Activated CD8-positive, alpha-beta memory T cell treated with anti-CD3 and anti-CD28 coated beads for 48 hours (primary cell): ENCODE results near the gene NRP2.

Experiments used
- DNase-seq, 3 experiments: peaks; one replicate each; pipeline ENCODE4 v3.0.0-alpha.2; 2020; ENCODE audit warnings: low read depth in 2 of 3, low spot score in 2 of 3

NRP2 gene

DNA sequence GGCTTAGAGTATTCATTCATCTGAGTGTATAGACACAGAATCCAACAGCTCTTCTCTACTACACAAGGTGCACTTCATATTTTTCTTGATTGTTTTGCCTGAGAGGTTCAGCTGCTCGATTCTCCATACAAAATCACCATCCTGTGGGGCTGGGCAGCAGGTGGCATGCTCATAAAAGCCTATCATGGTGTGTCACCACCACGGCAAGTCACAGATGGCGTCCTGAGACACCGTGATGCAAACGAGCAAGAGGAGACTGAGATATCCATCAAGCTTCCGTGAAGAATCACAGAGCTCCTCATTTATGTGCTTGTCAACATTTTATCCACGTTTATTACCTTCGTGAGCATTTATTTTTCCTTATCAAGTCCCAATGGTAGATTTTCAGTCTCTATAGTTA is 22.4 kb upstream of the NRP2 start:
- no peak for DNase-seq

DNA sequence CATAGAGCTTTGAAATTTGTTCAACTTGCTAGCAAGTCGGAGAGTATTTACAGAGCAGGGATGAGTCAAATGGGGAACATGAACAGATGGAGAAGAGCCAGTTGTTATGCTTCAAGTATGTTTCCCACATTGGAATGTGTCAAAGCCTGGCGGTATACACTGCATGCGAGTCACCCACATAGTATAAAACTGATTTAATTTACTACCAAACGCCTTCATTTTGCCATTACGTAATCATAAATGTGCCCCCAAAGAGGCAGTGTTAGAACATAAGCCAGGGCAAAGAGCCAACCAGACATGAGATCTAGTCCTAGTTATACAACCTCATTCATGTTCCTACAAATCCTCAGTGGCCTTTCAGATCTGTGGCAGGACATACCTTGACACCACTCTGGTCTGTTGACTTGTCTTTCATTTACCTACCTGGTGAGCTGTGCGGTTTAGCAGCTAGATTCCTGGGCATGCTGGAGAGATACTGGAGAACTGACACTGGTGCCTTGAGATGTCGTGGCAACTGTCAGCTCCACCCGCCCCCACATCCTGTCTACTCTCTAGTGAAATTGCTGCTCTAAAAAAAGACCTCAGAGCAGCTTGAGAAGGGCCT is 21.7 kb upstream of the NRP2 start:
- no peak for DNase-seq

DNA sequence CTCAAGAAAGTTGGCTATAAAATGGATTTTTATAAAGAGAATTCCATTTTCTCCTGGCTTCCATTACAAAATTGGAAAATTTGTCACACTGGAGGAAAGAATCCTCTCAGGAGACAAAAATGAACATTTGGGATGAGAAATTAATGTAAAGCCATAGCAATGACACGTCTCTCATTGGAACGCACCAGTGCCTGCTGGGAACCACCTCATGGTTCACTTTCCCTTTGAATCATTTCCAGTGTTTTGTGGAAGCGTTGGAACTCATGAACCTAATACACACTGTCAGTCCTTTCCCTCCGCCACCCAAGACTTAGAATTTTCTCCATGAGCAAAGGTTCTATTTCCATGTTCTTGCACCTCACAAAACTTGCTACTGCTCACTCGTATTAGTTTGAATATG is 21.0 kb upstream of the NRP2 start:
- DNase-seq = no peak

DNA sequence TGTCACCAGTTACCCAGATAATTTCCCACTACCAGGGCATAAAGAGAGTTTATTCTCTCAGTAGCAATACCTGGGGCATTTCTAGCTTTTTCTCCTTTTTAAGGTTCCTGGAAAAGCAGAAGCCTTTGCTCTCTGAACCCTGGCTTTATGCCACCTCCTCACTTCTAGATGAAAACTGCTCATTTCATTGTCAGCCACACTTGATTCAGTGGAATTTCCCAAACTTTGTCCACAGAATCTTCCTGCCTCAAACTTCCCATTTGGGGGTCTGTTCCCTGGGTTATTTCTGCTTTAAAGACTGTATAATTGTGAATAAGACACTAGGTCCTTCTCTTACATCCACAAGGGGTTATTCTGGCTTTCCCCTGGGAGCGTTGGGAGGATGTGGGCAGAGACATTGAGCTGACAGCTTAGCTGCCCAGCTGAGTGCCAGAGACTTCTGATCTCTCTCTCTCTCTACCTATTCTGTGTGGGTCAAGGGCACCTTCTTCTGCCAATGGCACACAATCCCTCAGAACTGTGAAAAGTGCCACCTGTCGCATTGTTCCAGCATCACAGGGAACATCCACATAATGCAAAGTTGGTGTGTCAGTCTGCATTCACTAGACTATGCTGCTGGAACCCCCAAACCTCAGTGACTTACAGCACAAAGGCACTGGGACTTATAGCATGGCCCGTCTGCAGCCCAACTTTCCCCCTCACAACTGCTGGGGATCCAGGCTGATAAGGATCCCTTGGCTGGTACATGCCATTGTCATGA is 19.9 kb upstream of the NRP2 start:
- DNase-seq = no peak

DNA sequence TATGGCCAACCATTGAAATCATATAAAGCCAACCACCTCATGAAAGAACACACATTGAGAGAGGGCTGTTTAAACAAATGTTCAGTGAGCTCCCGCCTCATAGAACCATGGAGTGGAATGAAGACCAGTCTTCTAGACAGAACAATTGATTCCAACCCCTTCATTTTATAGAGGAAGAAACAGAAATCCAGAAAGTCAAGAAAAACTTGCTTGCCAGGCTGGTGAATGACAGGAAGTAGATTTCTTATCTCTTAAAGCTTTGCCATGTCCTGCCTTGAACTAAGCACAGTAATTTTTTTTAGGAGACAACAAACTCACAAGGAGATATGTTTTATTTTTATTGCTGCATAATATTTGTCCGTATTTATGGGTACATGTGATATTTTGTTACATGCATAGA is 16.5 kb upstream of the NRP2 start:
- DNase-seq = no peak

DNA sequence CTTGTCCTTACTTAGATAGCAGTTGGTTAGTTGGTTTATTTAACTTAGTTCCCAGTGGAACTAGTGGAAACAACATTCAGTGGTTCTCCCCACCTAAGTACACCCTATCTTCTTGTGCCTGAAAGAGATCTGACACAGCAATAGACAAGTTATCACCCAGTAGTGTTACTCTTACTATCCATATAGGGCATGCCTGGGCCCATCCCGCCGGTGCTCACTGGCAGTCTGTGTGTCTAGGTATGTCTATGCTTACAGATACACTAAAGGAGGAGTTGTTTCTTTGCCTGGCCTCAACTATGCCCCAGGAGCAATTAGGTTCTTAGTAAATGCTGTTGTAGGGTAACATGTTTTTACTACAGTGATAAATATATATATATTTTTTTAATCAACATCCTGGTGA is 12.0 kb upstream of the NRP2 start:
- DNase-seq = no peak

DNA sequence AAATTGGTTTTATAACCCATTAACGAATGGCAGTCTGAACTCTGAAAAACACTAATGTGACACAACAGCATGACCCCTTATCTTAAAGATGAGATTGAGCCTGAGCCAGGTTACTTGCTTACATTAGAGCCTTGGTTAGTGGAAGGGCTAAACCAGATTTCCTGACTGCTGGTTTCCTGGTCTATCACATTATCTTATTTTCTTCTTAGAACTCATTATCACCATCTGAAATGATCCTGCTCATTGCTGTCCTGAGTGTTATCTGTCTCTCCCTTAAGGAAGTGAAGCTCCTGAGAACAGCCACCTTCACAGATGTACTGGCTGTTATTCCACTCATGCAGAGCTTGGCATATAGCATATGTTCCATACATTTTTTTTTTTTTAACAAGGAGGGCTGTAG is 9.0 kb upstream of the NRP2 start:
- no peak for DNase-seq

DNA sequence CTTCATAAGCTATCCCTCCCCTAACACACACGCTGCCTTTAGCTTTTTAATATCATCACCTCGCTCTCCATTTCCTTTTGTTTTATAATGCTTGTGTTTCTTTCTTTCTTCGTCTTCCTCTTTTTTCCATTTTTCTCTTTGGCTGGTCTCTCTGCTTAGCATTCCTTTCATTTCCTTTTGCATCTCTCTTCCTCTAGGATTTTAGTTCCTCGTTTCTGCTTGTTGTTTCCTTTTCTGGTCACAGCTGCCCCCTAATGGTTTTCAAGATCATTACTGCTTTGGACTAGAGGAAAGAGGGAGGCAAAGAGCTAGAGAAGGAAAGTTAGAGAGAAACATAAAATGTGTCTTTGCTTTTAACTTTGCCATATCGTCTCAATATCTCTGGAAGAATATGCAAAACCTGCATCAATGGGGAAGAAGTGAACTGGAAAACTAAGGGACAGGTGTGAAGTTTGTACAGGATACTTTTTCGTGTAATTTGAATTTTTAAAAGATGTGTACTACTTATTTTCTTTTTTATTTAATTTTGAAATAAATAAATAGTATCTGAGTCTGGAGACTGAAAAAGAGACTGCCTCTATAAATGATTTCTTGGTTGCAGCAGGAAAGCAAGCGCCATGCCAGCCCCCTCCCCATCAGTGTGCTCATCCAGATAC is 6.3 kb upstream of the NRP2 start:
- no peak for DNase-seq

DNA sequence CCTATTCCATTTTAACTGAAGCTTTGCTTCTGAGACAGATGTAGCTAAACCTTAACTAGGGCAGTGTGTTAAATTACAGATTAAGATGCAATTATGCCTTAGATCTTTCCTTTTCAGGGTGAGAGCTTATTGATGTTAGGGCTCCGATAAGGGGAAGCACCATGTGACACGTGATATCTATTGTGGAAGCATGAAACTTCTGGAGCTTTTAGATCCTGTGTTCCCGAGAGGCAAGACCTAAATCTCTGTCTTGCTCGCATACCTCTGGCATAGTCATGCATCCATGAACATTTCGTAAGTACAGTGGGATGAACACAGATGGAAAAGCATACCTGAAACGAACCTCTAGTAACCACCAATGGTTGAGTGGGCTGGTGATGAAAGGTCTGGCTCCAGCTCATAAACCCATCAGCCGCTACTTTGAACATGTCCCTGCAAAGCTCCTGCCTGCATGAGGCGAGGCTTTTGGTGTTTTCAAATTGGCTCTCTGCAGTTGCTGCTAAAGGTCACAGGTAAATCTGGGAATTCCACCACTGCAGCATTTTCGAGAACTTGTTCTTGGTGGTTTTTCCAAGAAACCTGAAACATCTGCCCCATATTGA is 3.7 kb upstream of the NRP2 start:
- DNase-seq = no peak

DNA sequence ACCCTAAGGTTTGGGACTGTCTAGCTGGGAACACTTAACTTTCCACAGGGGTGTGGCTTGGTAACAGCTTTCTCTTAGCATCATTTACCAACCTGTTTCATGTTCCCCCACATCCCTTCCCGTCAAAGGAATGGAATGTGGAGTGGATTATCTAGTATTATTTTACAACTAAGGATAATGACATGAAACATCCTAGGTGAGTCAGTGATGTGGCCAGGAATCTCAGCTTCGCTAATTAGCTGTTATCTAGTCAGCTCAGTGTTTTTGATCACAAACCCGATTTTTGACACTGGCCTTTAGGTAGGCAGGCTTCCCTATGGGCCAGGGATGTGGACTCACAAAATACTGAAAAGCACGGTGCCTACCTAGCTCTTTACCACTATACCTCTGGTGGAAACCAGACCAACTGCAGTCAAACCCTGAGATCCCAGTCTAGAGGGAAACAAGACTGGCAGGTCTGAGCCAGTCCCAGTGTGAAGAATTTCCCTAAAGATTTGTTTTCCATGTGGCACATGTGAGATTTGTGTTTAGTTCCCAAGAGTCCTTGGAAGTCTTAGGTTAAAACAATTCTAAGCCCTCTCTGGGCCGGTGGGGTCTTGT is 2.8 kb upstream of the NRP2 start:
- DNase-seq = no peak

DNA sequence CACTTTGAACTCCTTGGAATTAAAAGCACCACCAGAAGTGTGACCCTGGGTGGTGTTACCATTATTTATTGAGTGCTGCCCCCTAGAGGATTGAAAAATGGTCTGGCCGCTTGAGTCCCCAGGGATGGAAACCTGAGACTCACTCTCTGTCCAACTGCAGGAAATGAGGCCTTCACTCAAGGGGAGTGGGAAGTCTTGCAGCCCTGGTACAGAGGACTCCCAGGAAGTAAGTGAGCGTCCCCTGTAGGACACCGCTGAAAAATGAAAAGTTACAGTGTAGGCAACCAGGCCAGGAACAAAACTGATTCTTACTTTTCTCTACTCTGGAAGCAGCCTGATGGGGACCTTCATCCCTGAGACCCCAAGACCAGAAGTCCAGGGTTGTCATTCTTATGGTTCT is 2.2 kb upstream of the NRP2 start:
- no peak for DNase-seq

DNA sequence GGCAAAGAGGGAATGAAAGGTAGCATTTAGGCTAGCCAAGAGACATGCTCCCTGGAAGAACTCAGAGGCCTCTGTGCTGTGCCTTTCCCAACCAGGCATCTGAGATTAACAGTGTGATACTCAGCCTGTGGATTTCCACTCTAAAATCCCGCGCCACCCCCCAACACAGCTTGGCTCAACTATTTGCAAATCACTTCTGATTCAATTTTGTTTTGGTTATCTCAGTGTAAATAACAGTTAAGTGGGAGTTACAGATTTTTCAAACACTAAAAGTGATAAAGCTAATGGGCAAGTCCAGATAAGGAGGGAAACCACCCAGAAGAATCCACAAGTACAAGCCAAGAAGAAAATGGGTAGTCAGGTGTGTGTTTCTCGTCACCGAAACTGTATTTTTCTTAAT is 1.4 kb upstream of the NRP2 start:
- no peak for DNase-seq

DNA sequence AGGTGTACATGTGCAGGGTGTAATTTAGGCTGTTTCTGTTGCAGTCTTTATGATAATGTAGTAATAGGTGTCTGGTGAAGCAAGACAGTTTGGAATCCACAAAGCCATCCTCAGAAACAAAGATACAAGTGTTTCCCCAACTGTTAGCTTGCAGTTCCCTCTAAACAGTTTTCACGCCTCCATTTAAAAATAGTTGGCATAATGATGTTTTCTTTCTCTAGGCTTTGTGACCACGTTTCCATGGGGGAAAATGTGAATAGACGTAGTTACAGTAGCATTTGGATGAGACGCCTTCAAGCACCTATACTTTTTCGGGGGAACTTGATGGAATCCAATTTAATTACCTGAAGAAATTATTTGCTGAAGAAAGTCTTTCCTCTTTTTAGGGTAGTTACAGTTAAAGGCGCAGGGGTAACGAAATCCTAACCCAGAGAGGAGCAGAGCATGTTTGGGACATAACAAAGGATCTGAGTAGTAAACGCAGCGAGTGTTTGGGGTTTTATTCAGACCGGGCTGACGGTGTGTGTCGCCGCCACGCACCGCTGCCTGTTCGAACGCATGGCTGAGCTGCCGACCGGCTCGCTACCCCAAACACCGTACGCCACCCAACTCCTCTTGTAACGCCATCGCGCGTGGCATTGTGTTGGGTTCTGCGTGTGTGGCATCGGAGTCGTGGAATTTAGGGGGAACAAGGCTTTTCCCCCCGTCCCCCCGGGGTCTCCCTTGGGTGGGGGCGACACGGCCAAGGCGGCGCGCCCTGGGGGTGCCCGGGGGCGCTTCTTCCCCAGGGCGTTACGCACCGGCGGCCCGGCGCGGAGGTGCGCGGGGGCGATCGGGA is 681 bp upstream of the NRP2 start:
- DNase-seq = no peak

DNA sequence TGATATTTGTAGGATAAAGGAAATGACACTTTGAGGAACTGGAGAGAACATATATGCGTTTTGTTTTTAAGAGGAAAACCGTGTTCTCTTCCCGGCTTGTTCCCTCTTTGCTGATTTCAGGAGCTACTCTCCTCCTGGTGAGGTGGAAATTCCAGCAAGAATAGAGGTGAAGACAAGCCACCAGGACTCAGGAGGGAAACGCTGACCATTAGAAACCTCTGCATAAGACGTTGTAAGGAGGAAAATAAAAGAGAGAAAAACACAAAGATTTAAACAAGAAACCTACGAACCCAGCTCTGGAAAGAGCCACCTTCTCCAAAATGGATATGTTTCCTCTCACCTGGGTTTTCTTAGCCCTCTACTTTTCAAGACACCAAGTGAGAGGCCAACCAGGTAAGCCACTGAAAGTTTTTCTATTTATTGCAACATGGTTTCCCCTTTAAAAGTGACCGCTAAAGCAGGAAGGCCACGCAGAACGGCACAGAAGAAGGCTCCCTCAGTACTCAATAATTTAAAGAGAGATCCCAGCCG is 735 bp downstream of the NRP2 start:
- DNase-seq = no peak

DNA sequence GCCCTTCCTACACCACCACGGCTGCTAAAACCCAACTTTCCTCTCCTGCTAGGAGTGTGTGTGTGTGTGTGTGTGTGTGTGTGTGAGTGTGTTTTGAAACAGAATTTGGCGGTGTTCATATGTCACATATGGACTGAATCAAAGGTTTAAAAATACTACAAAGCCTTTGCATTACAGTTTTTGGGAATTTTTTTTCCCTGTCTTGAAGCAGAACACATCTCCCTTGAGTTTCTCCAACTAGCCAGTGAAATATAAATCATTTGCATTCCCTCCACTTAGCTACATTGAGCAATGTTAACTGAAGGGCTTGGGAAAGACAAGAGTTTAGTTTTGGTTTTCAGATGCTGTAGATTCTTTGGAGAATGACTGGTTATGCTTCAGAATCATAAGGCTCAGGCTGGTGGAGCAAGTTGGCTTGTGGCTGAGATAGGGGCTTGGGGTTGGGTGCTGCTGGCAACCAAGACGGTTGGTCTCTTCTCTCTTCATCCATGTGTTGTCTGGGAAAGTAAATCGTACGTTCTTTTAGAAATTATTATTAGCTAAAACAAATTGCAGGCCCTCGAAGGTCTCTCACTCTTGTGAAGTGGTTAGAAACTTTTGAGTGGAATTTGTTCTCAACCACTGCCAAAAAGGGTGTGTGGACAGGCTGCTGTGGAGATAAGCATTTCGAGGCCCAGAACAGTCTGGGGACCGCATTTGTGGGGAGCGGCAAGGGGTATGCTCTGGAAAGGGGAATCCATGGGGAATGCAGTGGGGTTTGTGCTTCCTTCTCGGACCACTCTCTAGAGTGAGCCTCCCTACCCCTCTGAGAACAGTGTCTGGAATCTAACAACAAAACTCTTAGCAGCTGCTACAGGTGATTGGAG is 1.4 kb downstream of the NRP2 start:
- no peak for DNase-seq

DNA sequence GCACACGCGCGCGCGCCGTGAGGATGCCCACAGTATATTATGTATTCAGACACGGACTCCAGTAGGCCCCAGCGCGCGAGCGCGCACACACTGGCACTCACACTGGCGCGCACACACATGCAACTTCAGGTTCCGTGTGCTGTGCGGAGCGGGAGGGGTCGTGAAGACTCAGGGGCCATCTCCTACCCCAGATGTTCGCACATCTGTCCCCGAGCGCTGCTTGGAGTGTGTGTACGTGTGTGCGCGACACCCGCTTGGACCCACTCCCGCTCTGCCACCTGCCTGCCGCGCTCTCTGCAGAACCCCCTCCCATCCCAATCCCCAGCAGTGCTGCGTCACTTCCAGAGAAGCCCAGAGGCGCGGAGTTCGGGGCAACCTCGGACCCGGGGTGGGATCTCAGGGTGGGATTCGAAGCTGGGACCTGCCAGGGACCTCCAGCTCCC is 2.6 kb downstream of the NRP2 start:
- DNase-seq = no peak

DNA sequence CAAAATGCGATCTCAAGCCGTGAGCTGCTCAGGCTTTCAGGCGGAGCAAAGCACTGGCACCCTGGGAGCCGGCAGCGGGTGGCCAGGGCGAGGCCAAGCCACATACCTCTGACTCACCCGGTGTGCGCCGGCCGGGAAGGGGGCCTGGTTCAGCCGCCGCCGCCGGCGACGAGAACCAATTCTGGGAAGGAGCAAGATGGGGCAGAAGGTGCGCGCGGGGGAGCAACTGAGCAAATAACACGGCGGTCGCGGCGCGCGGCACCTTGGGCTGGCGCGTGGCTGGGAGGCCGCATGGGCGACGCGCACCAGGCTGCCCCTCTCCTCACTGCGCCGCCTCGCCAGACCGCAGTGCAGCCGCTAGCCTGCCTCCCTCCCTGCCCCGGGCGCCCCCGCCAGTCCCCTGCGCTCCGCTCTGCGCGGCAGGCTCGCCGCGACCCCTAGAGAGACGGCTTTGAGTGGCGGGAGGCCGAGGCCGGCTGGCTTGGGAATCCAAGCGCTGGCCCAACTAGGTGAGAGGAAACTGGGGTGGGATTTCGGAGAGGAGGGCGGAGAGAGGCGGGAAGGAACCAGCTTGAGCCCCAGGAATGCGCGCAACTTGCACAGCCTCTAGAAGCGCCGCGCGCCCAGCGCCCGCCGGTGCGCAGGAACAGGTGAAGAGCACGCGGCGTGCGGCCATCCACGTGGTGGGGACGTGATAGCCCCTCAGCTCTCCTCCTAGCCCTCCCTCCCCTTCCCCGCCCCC is 3.2 kb downstream of the NRP2 start:
- DNase-seq = no peak

DNA sequence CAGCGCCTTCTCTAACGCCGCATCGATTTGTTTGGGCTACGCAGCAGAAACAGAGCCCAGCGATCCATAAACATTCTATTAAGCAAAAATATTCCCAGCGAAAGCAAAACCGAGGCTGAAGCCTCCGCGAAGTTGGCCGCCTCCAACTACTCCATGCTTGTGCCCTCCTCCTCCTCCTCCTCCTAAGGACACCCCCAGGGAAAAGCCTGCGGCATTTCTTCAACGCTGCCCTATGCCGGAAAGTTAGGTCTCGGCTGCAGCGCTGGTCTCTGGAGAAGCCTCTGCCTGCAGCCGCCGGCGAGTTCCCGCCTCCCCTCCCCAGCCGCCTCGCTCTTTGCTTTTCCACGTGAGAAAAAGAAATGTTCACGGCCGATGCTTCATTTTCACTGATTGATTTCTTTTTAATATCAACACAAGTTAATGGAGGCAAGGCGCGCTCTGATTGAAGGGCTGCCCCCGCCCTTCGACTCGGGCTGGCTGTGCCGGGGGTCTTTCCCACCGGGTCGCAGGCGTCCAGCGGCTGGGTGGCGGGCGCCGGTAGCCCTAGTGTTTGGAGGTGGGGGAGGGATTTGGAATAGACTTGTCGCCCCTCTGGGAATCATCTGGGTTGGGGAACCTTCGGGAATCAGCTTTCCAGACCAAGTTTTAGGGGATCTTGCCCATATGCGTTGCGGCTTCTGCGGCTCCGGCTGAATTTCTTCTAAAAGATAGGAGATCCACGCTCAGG is 3.9 kb downstream of the NRP2 start:
- no peak for DNase-seq
